ENCODE measurements around the gene CFAP221. TPM values are rescaled to one million over a fixed set of nuclear protein-coding genes. Genes with fewer than 3 reads are reported as not detected.

CFAP221 gene
- polyA plus RNA-seq, 2 of the 4 experiments (the other 2 are of a cell fraction) = 0.17 to 0.30 TPM

GRCh38 chr2:119550856-119551255, 6.6 kb downstream of the CFAP221 start:
- no peak for FAIRE-seq

GRCh38 chr2:119552902-119553301, 8.7 kb downstream of the CFAP221 start:
- 41% methylated on average over 3 of the region's 3 CpGs for WGBS (ENCODE audit: missing lambda C conversion rate)
- H3K4me3 ChIP-seq = no peak overlapping the region
- H3K4me1 ChIP-seq = peaks cover 4% of the 10 kb centered on the region; the same call in 1 of the 3 replicates
- no peaks in the 10 kb centered on the region for H3K9me3 ChIP-seq
- no peak for ATAC-seq
- ChIA-PET CTCF (no interaction called here), POLR2A (no interaction called here)
- no peak overlapping the region for H3K27ac ChIP-seq
- no peak for DNase-seq (ENCODE audit: low read depth in 1 of 2, low spot score in 1 of 2)
- no peak for TF ChIP-seq ZSCAN20 (CRISPR knock-in tag; IDR thresholded peaks at IDR 0.05)
- TF ChIP-seq CHD2 (IDR thresholded peaks at IDR 0.05; ENCODE audit: low read length, partially characterized antibody) = no peak
- TF ChIP-seq E2F6 (IDR thresholded peaks at IDR 0.05; ENCODE audit: borderline replicate concordance, low read depth) = no peak
- no peak for TF ChIP-seq SREBF2 (IDR thresholded peaks at IDR 0.05)
- TF ChIP-seq HEYL (CRISPR knock-in tag; IDR thresholded peaks at IDR 0.05) = no peak
- TF ChIP-seq USF2 (IDR thresholded peaks at IDR 0.05) = no peak
- TF ChIP-seq HES2 (IDR thresholded peaks at IDR 0.05) = no peak
- no peak for TF ChIP-seq GATA3 (IDR thresholded peaks at IDR 0.05; ENCODE audit: borderline replicate concordance)
- TF ChIP-seq FOXS1 (CRISPR knock-in tag; IDR thresholded peaks at IDR 0.05) = no peak
- TF ChIP-seq JUN (IDR thresholded peaks at IDR 0.05) = no peak
- no peak overlapping the region for H3K4me2 ChIP-seq
- no peak for FAIRE-seq

More at GRCh38 chr2:119550856-119551255, 6.6 kb downstream of the CFAP221 start:
- H3K4me2 ChIP-seq = no peak overlapping the region
- no peak overlapping the region for H3K27ac ChIP-seq
- H3K9me3 ChIP-seq = no peaks in the 10 kb centered on the region
- ATAC-seq = no peak
- no peak overlapping the region for H3K4me3 ChIP-seq
- CTCF ChIA-PET = no interaction called here
- WGBS (ENCODE audit: missing lambda C conversion rate) = 89% methylated on average over 1 of the region's 1 CpG
- POLR2A ChIA-PET = no interaction called here
- peaks cover 4% of the 10 kb centered on the region; the same call in 1 of the 3 replicates for H3K4me1 ChIP-seq
- DNase-seq (ENCODE audit: low read depth in 1 of 2, low spot score in 1 of 2) = no peak
- TF ChIP-seq JUN (IDR thresholded peaks at IDR 0.05) = no peak
- TF ChIP-seq ZNF302 (CRISPR knock-in tag; IDR thresholded peaks at IDR 0.05) = no peak
- TF ChIP-seq RARB (CRISPR knock-in tag; IDR thresholded peaks at IDR 0.05) = no peak
- no peak for TF ChIP-seq BHLHE40 (IDR thresholded peaks at IDR 0.05; ENCODE audit: low read depth, low read length)
- no peak for TF ChIP-seq GATA3 (IDR thresholded peaks at IDR 0.05; ENCODE audit: borderline replicate concordance)
- TF ChIP-seq ZC3H11A (IDR thresholded peaks at IDR 0.05) = no peak
- TF ChIP-seq ESRRA (IDR thresholded peaks at IDR 0.05; ENCODE audit: borderline replicate concordance, low read length) = no peak
- no peak for TF ChIP-seq SREBF2 (IDR thresholded peaks at IDR 0.05)
- TF ChIP-seq REST (IDR thresholded peaks at IDR 0.05) = no peak
- TF ChIP-seq FOXS1 (CRISPR knock-in tag; IDR thresholded peaks at IDR 0.05) = no peak
- TF ChIP-seq FOSL2 (IDR thresholded peaks at IDR 0.05) = no peak
- TF ChIP-seq FOSL2 (CRISPR knock-in tag; IDR thresholded peaks at IDR 0.05) = no peak
- no peak for TF ChIP-seq CHD4 (IDR thresholded peaks at IDR 0.05; ENCODE audit: borderline replicate concordance)
- no peak for TF ChIP-seq HES2 (IDR thresholded peaks at IDR 0.05)
- TF ChIP-seq E2F6 (IDR thresholded peaks at IDR 0.05; ENCODE audit: borderline replicate concordance, low read depth) = no peak
- no peak for TF ChIP-seq ZFP36 (IDR thresholded peaks at IDR 0.05; ENCODE audit: borderline replicate concordance, partially characterized antibody)
- no peak for TF ChIP-seq POLR2AphosphoS2 (conservative IDR thresholded peaks at IDR 0.05; ENCODE audit: low read length)

Measured in A549 (cell line).